Measurements from ENCODE around the gene ZMYM5. TPM values are rescaled to one million over a fixed set of nuclear protein-coding genes. Genes with fewer than 3 reads are reported as not detected.

ZMYM5 gene
- total and polyA plus RNA-seq, 2 of the 13 experiments (the other 11 are each of a cell fraction or from before 2014, with no cell fraction given) = 7.8 to 9.4 TPM

DNA sequence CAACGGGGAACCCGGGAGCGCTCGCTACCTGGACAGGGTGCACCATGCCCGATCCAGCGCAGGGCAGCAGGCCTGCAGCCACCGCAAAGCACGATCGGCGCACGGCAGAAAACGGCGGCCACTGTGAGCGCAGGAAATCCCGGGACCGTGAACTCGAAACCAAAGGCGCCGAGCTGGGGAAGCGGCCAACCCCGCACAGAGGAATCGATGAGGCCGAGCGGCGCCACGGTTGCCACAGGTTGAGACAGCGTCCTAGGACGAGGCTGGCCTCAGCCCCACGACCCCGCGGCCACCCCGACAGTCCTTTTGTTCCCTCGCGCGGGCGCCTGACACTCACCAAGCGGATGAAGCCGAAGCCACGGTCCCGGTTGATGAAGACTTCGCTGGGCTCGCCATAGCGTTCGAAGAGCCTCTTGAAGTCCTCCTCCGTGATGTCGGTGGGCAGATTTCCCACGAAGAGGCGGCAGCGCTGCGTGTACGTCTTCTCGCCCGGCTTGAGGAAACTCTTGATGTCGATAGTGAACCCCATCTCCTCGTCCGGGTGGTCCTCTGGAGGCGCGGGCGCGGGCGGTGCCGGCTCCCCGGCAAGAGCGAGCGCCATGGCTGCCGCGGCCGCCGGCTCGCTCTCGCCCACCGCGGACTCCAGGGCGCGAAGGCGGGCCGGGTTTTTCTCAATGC lies 81.3 kb downstream of the ZMYM5 start (continued):
- TF ChIP-seq, protein P1, sequence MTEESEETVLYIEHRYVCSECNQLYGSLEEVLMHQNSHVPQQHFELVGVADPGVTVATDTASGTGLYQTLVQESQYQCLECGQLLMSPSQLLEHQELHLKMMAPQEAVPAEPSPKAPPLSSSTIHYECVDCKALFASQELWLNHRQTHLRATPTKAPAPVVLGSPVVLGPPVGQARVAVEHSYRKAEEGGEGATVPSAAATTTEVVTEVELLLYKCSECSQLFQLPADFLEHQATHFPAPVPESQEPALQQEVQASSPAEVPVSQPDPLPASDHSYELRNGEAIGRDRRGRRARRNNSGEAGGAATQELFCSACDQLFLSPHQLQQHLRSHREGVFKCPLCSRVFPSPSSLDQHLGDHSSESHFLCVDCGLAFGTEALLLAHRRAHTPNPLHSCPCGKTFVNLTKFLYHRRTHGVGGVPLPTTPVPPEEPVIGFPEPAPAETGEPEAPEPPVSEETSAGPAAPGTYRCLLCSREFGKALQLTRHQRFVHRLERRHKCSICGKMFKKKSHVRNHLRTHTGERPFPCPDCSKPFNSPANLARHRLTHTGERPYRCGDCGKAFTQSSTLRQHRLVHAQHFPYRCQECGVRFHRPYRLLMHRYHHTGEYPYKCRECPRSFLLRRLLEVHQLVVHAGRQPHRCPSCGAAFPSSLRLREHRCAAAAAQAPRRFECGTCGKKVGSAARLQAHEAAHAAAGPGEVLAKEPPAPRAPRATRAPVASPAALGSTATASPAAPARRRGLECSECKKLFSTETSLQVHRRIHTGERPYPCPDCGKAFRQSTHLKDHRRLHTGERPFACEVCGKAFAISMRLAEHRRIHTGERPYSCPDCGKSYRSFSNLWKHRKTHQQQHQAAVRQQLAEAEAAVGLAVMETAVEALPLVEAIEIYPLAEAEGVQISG (CRISPR knock-in tag; IDR thresholded peaks at IDR 0.05) = peak; percentile 13; the same call in 1 of the 2 replicates
- TF ChIP-seq ZNF552 (CRISPR knock-in tag; IDR thresholded peaks at IDR 0.05; ENCODE audit: borderline replicate concordance) = 0 out of 2 replicates have a peak, but pooled peaks have one; percentile 13
- peak; percentile 59; the same call in 1 of the 2 replicates for TF ChIP-seq ZNF598 (CRISPR knock-in tag; IDR thresholded peaks at IDR 0.05; ENCODE audit: borderline replicate concordance)
- TF ChIP-seq TFAP4 (IDR thresholded peaks at IDR 0.05; ENCODE audit: borderline replicate concordance, low read depth) = no peak
- TF ChIP-seq PRPF4 (IDR thresholded peaks at IDR 0.05; ENCODE audit: low read depth, low read length, poor library complexity, severe bottlenecking) = no peak
- TF ChIP-seq MEF2D (CRISPR knock-in tag; IDR thresholded peaks at IDR 0.05) = no peak
- no peak for TF ChIP-seq POLR2G (IDR thresholded peaks at IDR 0.05; ENCODE audit: low read depth, low read length)
- TF ChIP-seq, protein P2, sequence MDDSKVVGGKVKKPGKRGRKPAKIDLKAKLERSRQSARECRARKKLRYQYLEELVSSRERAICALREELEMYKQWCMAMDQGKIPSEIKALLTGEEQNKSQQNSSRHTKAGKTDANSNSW (CRISPR knock-in tag; IDR thresholded peaks at IDR 0.05; ENCODE audit: borderline replicate concordance) = peak; percentile 68; the same call in 1 of the 2 replicates
- no peak for TF ChIP-seq ZNF569 (CRISPR knock-in tag; IDR thresholded peaks at IDR 0.05; ENCODE audit: borderline replicate concordance)
- no peak for TF ChIP-seq FOXA3 (CRISPR knock-in tag; IDR thresholded peaks at IDR 0.05)
- no peak for TF ChIP-seq ZNF713 (CRISPR knock-in tag; IDR thresholded peaks at IDR 0.05)
- no peak for TF ChIP-seq PHF20 (CRISPR knock-in tag; IDR thresholded peaks at IDR 0.05)
- TF ChIP-seq, protein P3, sequence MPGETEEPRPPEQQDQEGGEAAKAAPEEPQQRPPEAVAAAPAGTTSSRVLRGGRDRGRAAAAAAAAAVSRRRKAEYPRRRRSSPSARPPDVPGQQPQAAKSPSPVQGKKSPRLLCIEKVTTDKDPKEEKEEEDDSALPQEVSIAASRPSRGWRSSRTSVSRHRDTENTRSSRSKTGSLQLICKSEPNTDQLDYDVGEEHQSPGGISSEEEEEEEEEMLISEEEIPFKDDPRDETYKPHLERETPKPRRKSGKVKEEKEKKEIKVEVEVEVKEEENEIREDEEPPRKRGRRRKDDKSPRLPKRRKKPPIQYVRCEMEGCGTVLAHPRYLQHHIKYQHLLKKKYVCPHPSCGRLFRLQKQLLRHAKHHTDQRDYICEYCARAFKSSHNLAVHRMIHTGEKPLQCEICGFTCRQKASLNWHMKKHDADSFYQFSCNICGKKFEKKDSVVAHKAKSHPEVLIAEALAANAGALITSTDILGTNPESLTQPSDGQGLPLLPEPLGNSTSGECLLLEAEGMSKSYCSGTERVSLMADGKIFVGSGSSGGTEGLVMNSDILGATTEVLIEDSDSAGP (CRISPR knock-in tag; IDR thresholded peaks at IDR 0.05; ENCODE audit: borderline replicate concordance) = peak; percentile 41; the same call in 1 of the 2 replicates
- 0 out of 2 replicates have a peak, but pooled peaks have one; percentile 13 for TF ChIP-seq ELF1 (CRISPR knock-in tag; IDR thresholded peaks at IDR 0.05)
- peak; percentile 81 for TF ChIP-seq KMT2A (CRISPR knock-in tag; IDR thresholded peaks at IDR 0.05)
- TF ChIP-seq ZNF343 (CRISPR knock-in tag; IDR thresholded peaks at IDR 0.05) = 0 out of 2 replicates have a peak, but pooled peaks have one; percentile 39
- no peak for TF ChIP-seq TOE1 (CRISPR knock-in tag; IDR thresholded peaks at IDR 0.05)
- 0 out of 2 replicates have a peak, but pooled peaks have one; percentile 47 for TF ChIP-seq ZNF558 (CRISPR knock-in tag; IDR thresholded peaks at IDR 0.05; ENCODE audit: borderline replicate concordance)
- TF ChIP-seq FOXC1 (CRISPR knock-in tag; IDR thresholded peaks at IDR 0.05; ENCODE audit: borderline replicate concordance) = 0 out of 2 replicates have a peak, but pooled peaks have one; percentile 10
- no peak for TF ChIP-seq ATF4 (CRISPR knock-in tag; IDR thresholded peaks at IDR 0.05)
- no peak for TF ChIP-seq NCOR1 (IDR thresholded peaks at IDR 0.05; ENCODE audit: borderline replicate concordance, low read length)
- TF ChIP-seq ZNF709 (CRISPR knock-in tag; IDR thresholded peaks at IDR 0.05) = peak; percentile 45; the same call in 1 of the 2 replicates
- TF ChIP-seq ZNF124 (CRISPR knock-in tag; IDR thresholded peaks at IDR 0.05) = no peak

All from HepG2 (cell line).